Right kidney (tissue), 9 donors: Measurements from ENCODE around the gene EEF2KMT.
"Not testable (repeated sequence)": the region's sequence is repeated elsewhere in the genome, so short reads cannot be mapped to it uniquely, and the experiment has no call there.

Experiments
- DNase-seq: peaks from one replicate; pipeline ENCODE4 v3.0.0-alpha.2; 2016
- long read RNA-seq, 8 donors: transcript quantifications; one replicate each; lab custom pipeline, GENCODE V29; 2026

The EEF2KMT gene, protein sequence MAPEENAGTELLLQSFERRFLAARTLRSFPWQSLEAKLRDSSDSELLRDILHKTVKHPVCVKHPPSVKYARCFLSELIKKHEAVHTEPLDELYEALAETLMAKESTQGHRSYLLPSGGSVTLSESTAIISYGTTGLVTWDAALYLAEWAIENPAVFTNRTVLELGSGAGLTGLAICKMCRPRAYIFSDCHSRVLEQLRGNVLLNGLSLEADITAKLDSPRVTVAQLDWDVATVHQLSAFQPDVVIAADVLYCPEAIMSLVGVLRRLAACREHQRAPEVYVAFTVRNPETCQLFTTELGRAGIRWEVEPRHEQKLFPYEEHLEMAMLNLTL
- long read RNA-seq, donor 1, partial matches to known transcripts, result 0 of 6 reads
- long read RNA-seq, donor 1, other reads (novel, unspliced or antisense), result 0 of 6 reads
- long read RNA-seq, donor 2, partial matches to known transcripts, result 0 of 1 reads
- long read RNA-seq, donor 2, other reads (novel, unspliced or antisense), result 0 of 1 reads
- long read RNA-seq, donor 3, partial matches to known transcripts, result 0 of 3 reads
- long read RNA-seq, donor 3, other reads (novel, unspliced or antisense), result 0 of 3 reads
- long read RNA-seq, donor 4, partial matches to known transcripts, result 0 of 4 reads
- long read RNA-seq, donor 4, other reads (novel, unspliced or antisense), result 0 of 4 reads
- long read RNA-seq, donor 5, partial matches to known transcripts, result 0 of 3 reads
- long read RNA-seq, donor 5, other reads (novel, unspliced or antisense), result 0 of 3 reads
- long read RNA-seq, donor 6, partial matches to known transcripts, result 16 of 29 reads
- long read RNA-seq, donor 6, other reads (novel, unspliced or antisense), result 10 of 29 reads
- long read RNA-seq, donor 7, result 0 reads
- long read RNA-seq, donor 8, partial matches to known transcripts, result 0 of 4 reads
- long read RNA-seq, donor 8, other reads (novel, unspliced or antisense), result 0 of 4 reads

DNA sequence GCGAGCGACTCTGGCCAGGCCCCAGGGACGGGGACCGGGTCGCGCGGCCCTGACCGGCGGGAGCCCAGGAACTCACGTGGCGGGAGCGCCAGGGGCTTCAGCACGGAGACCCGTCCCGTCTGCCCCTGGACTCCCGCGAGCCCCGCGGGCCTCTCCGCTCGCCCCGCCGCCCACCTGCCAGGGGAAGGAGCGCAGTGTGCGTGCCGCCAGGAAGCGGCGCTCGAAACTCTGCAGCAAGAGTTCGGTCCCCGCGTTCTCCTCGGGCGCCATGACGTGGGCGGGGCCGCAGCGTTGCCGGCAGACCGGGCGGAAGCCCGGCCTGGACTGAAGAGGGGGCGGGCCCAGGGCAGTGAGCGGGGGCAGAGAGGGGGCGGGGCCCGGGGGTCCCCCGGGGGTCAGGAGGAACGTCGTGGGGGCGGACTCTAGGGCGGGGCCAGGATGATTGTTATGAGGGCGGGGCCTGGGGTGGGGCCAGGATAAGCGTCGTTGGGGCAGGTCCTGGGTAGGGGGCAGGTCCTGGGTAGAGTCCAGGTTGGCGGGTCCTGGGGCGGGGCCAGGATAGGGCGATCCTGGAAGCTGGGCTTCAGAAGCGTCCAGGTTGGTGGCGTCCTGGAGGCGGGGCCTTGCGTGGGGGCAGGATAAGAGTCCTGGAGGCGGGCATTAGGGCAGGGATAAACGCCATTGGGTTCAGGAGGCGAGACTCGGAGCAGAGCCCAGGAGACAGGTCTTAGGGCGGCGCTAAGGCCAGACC lies at the start of gene EEF2KMT:
EEF2KMT (minus strand) TSS at position 326 of the 751 bp plus-strand sequence; CDS start at position 270, 56 bp downstream.
- DNase-seq, result peak; percentile 89

DNA sequence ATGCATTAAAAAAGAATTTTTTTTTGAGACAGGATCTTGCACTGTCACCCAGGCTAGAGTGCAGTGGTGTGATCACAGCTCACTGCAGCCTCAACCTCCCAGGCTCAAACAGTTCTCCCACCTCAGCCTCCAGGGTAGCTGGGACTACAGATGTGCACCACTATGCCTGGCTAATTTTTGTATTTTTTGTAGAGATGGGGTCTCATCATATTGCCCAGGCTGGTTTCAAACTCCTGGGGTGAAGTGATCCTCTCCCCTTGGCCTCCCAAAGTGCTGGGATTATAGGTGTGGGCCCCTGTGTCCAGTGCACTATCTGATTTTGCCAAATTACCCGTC lies 47.0 kb upstream of the EEF2KMT start:
- not testable (repeated sequence) for DNase-seq

DNA sequence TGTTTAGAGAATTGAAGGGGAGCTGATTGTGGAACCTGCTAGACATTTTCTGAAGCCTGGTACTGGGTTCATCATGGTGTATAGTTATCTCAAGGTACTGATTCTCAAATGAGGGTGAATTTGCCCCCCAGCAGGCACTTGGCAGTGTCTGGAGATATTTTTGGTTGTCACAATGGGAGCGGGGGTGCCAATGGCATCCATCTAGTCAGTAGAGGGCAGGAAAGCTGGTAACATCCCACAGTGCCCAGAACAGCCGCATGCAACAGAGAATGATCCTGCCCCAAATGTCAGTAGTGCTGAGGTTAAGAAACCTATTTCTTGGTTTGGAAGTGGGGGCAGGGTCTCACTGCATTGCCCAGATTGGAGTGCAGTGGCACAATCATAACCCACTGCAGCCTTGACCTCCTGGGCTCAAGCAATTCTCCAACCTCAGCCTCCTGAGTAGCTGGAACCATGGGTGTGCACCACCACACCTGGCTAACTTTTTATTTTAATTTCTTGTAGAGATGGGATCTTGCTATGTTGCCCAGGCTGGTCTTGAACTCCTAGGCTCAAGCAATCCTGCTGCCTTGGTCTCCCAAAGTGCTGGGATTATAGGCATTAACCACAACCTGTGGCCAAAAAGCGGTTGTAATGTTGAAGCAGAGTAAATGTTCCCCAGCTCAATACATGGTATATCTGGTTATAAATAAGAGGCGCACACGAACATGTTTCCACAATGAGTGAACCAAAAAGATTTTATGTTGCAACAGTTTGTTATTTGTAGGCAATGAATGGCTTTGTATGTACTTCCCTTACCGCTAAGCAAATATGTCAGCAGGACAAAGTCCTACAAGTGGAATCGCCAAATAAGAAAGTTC lies 46.4 kb upstream of the EEF2KMT start:
- DNase-seq, result no peak

DNA sequence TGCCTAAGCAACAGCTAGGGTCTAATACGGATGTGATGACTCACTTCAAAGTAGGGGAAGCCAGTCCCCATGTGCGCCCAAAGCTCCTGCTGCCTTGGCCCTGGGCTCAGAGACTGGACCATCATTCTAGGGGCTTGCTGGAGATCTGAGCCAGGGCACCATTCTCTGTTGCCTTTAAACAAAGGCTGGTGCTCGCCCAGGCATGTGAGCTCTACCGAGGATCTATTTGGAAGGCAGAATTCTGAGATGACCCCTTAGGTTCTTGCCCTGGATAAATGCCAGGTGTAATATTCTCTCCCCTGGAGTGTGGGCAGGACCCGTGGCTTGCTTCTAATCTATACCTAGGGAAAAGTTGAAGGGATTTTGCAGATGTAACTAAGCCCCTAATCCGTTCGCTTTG lies 42.6 kb upstream of the EEF2KMT start:
- not testable (repeated sequence) for DNase-seq

DNA sequence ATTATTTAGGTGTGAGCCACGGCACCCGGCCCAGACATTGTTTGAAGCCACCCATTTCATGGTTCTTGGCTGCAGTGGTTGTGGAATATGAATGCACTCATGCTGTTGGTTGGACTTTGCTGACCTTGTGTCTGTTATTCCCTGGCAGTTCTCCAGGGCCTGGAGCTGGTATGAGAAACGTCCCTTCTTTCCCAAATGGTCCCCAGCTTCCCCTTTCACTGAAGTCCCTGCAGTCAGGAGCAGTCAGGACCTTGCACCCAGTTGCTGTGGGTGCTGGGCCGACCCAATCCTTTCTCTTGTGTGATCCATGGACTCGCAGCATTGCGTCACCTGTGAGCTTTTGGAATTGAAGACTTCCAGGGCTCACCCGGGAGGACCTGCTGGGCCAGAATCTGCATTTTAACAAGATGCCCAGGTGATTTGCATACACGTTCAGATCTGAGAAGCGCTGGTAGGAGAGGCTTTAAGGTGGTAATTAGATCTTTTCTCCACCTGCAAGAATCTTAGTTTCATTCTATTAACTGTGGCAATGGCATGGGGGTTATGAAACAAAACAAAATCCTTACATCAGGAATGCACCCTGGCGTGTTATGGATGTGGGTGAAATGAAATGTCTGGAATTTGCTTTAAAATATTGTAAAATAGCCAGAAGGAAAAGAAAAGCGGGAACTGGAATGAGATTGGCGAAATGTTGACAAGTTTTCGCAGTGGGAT lies 37.3 kb upstream of the EEF2KMT start:
- not testable (repeated sequence) for DNase-seq

DNA sequence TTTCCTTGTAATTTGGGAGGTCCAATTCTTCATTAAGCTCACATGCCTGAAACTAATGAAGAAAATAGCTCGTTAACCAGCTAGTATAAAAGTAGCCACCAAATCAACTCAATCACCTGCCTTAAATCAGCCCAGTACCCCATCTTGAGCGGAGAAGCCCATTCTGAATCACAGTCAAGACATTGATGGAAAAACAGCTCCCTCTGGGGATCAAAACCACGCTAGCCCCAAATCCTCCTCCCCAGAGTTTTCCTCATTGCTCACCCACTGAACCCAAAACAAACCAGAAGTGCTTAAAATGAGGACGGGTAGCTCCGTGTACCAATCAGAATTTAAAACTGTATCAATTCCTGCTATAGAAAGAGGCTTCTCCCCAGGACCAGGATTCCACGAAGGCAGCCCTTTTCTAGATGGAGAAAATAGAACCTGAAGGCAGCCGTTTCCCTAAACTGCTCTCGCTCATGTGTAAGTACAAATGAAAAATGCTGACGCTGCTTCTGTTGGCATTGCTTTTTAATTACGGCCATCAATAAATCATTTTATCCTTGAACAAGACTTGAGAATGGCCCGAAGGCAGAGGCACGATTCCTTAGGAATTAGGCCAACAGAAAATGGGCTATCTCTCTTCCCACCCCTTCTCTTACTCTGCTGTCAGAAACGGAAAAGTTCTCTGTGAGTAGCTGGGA lies 35.5 kb upstream of the EEF2KMT start:
- DNase-seq, result not testable (repeated sequence)

DNA sequence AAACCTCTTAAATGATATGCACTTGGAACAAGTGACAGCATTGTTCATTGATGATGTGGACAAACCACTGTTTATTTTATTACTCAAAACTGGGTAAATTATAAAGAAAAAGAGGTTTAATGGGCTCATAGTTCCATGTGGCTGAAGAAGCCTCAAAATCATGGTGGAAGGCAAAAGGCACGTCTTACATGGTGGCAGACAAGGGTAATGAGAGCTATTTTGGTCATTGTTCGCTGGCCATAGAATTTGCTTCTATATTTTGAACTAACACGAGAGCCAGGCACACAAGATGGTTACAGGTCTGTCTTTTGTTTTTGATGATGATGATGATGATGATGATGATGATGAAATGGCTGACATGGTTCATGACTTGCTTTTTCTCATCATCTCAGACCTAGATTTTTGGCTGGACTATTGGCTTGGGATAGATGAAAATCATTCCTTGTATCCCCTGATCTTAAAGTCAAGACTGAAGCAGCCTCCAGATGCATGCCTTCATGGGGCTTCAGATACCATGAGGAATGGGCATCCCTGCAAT lies 33.9 kb upstream of the EEF2KMT start:
- DNase-seq, result not testable (repeated sequence)

DNA sequence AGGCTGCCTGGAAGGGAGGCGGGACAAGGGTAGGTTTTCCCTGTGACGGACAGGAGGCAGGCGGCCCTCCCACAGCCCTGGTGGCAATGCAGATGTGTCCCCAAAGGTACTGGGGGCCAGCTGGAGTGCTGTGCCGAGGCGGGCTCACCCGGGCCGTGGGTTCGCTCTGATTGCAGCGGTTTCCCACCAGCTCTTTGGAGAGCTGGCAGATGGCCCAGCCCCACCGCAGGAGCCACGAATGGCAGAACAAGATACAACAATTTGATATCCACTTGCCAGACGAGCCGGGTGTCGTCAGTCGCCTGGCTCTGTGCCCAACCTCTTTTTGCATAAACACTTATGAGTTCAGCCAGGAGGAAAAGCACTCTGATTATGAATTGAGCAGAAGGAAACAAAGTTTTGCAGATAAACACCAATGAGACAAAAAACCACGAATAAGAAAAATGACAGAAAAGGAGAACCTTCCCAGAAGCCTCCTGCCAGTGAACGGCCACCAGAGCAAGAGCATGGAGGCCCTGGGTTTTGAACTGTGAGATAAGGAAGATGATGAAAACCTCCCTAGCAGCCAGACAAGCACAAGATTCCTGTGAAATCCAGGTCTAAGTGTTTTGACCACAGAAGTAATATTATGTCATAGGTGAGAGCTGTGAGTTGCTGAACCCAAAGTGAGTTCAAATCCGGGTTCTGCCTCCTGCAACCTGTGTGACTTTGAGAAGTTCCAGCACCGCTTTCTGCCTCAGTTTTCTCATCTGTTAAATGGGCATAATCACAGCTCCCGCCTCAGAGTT lies 19.9 kb upstream of the EEF2KMT start:
- DNase-seq, result peak; percentile 9

DNA sequence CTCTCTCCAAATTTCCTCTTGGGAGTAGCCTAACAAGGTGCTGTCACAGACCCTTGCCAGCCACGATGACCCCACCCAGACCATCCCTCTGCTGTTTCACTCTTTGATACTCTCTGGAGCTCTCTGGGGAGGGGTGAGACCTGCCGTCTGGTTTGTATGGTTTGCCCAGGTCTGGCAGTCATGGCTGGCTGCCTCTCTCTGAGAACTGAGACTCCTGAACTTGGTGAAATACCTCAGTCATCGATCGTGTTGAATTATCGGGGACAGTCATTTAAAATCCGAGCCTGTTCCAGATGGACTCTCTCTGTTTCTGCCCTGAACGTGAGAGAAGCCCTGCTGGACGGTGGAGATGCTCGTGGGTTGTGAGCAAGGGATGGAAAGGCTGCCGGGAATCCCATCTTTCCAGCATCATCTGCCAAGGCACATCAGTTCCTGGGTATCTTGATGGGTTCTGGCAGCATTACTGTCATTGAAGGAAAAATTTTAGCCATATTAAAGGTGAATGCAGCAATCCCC lies 19.2 kb upstream of the EEF2KMT start:
- DNase-seq, result not testable (repeated sequence)

DNA sequence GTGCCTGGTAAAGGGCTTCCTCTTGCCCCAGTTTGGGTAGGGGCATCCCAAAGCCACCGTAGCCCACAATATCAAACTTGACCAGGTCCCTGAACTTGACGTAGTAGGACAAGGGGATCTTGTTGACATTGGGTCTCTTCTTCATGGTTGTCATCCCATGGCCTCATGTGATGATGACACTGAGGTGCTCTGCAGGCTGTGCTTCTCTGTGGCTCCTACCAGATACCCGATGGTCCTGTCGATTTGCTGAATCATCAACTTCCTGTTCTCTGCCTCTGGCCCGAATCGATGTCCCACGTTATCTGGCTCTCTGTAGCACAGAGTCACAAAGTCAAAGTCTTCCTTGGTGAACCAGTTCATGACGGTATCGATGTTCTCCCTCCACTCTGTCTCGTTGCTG lies 13.3 kb upstream of the EEF2KMT start:
- not testable (repeated sequence) for DNase-seq

DNA sequence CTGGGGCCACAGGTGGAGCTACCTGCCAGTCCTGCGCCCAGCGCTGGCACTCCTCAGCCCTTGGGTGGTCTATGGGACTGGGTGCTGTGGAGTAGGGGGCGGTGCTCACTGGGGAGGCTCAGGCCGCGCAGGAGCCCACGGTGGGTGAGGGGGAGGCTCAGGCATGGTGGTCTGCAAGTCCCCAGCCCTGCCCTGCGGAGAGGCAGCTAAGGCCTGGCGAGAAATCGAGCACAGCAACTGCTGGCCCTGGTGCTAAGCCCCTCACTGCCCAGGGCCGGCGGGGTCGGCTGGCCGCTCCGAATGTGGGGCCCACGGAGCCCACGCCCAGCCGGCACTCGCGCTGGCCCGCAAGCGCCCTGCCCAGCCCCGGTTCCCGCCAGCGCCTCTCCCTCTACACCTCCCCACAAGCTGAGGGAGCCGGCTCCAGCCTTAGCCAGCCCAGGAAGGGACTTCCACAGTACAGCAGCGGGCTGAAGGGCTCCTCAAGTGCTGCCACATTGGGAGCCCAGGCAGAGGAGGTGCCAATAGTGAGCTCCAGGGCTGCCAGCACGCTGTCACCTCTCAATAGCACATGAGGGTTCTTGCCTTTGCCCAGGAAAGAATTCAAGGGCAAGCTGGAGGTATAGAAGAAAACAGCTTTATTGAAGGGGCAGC lies 11.0 kb upstream of the EEF2KMT start:
- no peak for DNase-seq

DNA sequence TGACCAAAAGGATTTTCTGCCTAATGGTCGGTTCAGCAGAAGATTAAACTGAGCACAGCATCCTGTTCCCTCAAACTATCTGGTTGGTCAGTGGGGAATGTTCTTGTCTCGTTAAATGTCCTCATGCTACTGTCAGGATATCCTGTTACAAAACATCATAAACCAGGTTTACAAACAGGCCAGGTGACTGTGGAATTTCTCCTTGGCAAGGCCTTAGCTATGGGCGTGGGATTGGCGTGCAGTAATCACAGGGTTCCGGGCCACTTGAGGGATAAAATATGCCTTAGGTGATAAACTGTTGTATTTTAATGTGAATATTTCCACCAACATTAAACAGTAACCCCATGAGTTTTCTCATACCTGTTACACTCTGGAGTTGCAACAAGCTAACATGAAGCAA lies 7.4 kb upstream of the EEF2KMT start:
- DNase-seq, result not testable (repeated sequence)

DNA sequence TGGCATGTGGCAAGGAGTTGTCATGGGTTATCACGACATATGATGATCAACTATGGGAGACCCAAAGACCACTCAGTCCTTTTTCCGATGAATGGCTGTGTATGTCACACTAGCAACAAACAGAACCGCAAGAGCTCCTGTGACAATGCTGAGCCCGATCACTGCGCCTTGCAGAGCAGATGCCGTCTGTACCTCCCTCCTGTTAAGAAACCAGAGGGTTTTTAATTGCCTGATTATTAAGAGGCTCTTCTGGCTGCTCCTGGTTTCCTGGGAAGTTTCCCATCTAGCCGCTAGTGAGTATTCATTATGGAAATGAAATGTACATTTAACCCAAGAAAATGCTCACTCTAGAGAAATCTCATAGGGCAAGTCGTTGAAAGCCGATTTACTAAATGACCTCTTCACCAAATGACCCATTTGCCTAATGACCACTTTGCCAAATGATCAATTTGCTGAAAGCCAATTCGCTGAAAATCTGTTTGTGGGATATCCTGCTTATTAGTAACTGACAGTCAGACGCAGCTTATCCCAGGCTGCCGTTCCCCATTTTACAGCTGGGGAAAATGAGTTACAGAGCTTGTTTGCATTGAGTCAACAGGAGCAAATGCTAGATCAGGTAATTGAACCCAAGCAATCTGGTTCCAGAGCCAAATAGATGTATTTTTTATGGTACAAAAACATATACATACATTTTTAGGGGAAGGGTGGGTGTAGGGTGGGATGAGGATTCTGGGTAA lies 5.9 kb upstream of the EEF2KMT start:
- DNase-seq, result not testable (repeated sequence)

DNA sequence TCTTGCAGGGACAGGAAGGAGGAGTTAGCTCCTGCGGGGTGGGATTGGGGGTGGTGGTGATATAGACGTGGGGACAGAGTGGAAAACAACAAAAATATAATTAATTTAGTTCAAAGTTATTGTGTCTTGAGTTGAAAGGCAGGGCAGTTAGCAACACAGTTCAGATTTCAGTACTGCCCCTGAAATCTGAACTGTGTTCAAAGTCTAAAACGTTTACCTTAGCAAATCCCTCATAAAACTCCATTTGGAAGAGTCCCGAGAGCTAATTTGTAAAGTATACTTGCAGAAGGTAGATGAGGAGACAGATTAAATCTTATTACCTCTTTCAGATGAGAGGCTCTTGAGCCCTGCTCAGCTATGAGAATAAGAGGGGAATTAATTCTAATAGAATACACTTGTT lies 1.6 kb upstream of the EEF2KMT start:
- DNase-seq, result peak; percentile 7

DNA sequence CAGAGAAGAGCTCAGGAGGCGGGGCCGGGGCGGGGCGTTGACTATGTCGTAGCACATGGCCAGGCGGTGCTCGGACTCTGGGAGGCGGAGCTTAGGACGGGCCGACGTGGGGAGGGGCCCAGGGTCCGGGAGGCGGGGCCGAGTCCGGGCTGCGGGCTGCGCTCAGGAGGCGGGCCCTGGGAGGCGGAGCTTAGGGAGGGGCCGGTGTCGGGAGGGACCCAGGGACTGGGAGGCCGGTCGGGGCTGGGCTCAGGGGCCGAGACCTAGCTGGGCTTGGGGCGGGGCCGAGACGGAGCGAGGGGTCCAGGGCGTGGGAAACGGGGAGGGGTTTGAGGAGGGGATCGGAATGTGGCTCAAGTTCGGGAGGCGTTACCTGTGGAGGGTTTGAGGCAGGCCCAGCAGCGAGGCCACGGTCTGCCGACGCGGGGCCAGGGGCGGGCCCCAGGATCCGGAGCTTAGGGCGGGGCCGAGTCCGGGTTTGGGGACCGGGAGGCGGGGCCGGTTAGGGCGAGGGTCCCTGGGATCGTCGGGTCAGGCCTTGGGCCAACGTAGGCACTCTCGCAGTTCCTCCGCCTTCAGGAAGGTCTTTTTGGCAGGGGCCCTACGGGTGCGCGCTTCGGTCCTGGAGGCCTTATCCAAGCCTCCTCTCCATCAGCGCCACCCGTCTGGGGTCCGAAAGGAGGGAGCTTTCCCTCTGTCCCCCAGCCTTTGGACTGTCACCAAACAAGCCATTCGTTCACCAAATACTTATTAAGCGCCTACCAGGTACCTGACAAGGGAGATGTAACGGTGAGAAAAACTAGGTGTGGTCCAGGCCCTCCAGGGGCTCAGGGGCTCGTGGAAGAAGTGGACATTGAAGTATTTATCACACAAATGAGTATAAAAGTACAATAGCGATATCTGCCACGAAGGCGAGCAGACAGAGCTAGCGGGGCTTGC lies 895 bp upstream of the EEF2KMT start:
- DNase-seq, result peak; percentile 83

DNA sequence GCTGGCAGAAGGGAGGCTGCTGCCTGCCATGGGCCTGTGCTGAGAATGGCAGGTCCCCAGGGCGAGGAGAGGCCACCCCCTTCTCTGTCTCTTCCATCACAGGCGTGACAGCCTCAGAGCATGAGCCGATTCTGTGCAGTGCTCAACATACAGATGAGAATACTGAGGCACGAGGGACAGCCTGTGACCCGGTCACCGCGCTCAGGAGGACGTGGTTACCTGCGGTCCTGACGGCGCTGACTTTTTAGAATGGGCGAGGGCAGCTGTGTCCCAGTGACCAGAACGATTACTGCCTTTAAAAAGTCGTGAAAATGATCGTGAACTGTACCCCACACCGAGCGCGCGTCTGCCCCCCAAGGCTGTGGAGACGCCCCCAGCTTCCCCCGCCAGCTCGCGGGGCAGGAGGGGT lies 530 bp downstream of the EEF2KMT start:
- DNase-seq, result peak; percentile 44
